Fibroblast of lung (primary cell): Measurements from ENCODE around the gene TMEM82. TPM values are rescaled to one million over a fixed set of nuclear protein-coding genes. Genes with fewer than 3 reads are reported as not detected.

ENCODE experiments used
- DNase-seq, 2 donors: peaks; one replicate each; pipeline versions ENCODE4 v3.0.0 to v3.0.0-alpha.2; 2010; ENCODE audit warnings: low read depth in 2 of 2
- H2AFZ ChIP-seq: 2 replicates; pipeline ENCODE4 v1.5.1; 2012; ENCODE audit warnings: low read length, control low read depth, inconsistent platforms
- H3K27ac ChIP-seq: 2 replicates; pipeline ENCODE4 v1.5.1; 2011; ENCODE audit warnings: low read length, control low read depth; ENCODE audit not compliant: insufficient read depth
- H3K27me3 ChIP-seq: 2 replicates; pipeline ENCODE4 v1.5.1; 2011; ENCODE audit warnings: mild to moderate bottlenecking, low read length; ENCODE audit not compliant: control insufficient read depth, insufficient read depth
- H3K36me3 ChIP-seq: 2 replicates; pipeline ENCODE4 v1.5.1; 2011; ENCODE audit warnings: low read length; ENCODE audit not compliant: control insufficient read depth, insufficient read depth
- H3K4me1 ChIP-seq: 2 replicates; pipeline ENCODE4 v1.5.1; 2011; ENCODE audit warnings: low read length; ENCODE audit not compliant: control insufficient read depth, insufficient read depth; ENCODE audit errors: extremely low read depth
- H3K4me2 ChIP-seq: 2 replicates; pipeline ENCODE4 v1.5.1; 2011; ENCODE audit warnings: low read length, control low read depth; ENCODE audit not compliant: insufficient read depth; ENCODE audit errors: extremely low read depth
- H3K4me3 ChIP-seq, 4 experiments: fragments of 200-600 bp in 1 of 4; sonication (generic) in 1 of 4; replicated peaks in 1 of 4; 2 replicates each; pipeline ENCODE4 v1.5.1; 2011 to 2016; ENCODE audit warnings: low read length in 4 of 4, low read depth in 3 of 4, mild to moderate bottlenecking in 3 of 4, control low read depth in 2 of 4, inconsistent platforms in 1 of 4, mixed read lengths in 1 of 4; ENCODE audit not compliant: insufficient read depth in 1 of 4; ENCODE audit errors: control extremely low read depth in 1 of 4
- H3K79me2 ChIP-seq: 2 replicates; pipeline ENCODE4 v1.5.1; 2012; ENCODE audit warnings: mild to moderate bottlenecking, low read length, inconsistent platforms; ENCODE audit not compliant: control insufficient read depth, insufficient read depth
- H3K9ac ChIP-seq: 2 replicates; pipeline ENCODE4 v1.5.1; 2011; ENCODE audit warnings: mild to moderate bottlenecking, low read length, control low read depth; ENCODE audit not compliant: insufficient read depth
- H3K9me3 ChIP-seq: 2 replicates; pipeline ENCODE4 v1.5.1; 2012; ENCODE audit warnings: low read depth, low read length; ENCODE audit not compliant: control insufficient read depth, insufficient read depth
- H4K20me1 ChIP-seq: 2 replicates; pipeline ENCODE4 v1.5.1; 2011; ENCODE audit warnings: low read length; ENCODE audit not compliant: control insufficient read depth, insufficient read depth; ENCODE audit errors: extremely low read depth
- EZH2 ChIP-seq: IDR thresholded peaks from 2 replicates; pipeline ENCODE4 v1.5.1; 2012; ENCODE audit warnings: low read length, control low read depth, mild to moderate bottlenecking; ENCODE audit errors: missing control alignments
- polyA plus RNA-seq, 2 donors: library from polyadenylated mRNA; depleted of rRNA in 1 of 2; stranded (reverse) in 1 of 2; unstranded in 1 of 2; fragments of >200 nt; gene quantifications; 2 replicates each; pipeline ENCODE4 v1.2.1, GENCODE V29; 2011 to 2012; ENCODE audit warnings: missing spikeins in 1 of 2
- total RNA-seq: library from RNA; depleted of rRNA; stranded (reverse); fragments of >200 nt; gene quantifications from 2 replicates; pipeline ENCODE4 v1.2.1, GENCODE V29; 2014
- TF ChIP-seq, protein P1 (sequence below), 2 donors: IDR thresholded peaks in 1 of 2; conservative IDR thresholded peaks in 1 of 2; 1 replicate in 1 of 2; 2 replicates in 1 of 2; pipeline ENCODE4 v1.5.1; 2011 to 2012; ENCODE audit warnings: low read length in 2 of 2, control low read depth in 1 of 2, inconsistent platforms in 1 of 2, low read depth in 1 of 2, mild to moderate bottlenecking in 1 of 2

Gene TMEM82
- total and polyA plus RNA-seq, 2 donors (not counting 1 experiment from before 2014, with no cell fraction given), result not detected

DNA sequence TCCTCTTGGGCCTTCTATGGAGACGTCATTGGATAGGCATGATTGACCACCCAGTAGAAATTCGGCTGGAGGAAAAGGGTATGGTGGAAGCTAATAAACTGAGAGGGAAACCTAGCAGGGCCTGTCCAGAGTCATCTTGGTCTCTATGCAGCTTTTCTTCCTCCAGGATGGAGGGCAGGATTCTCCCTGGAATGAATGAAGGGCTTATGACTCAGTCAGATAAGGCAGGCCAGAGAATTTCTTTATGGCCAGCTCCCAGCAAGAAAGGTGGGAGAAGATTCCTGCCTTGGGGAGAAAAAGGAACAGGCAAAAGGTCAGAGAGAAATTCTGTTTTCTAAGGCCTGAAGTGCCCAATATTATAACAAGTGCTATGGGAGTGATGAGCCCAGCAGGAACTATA, 33.4 kb downstream of the TMEM82 start:
- H3K9ac ChIP-seq, result no peak overlapping the region
- H3K4me3 ChIP-seq, result no peak overlapping the region
- no peaks in the 10 kb centered on the region for H3K27me3 ChIP-seq
- H3K36me3 ChIP-seq, result peaks cover 4% of the 10 kb centered on the region
- no peak overlapping the region for H3K27ac ChIP-seq
- no peaks in the 10 kb centered on the region for H3K79me2 ChIP-seq
- no peak overlapping the region for H3K4me2 ChIP-seq
- H3K9me3 ChIP-seq, result no peaks in the 10 kb centered on the region
- H3K4me1 ChIP-seq, result no peaks in the 10 kb centered on the region
- no peaks in the 10 kb centered on the region for H4K20me1 ChIP-seq
- H2AFZ ChIP-seq, result no peak overlapping the region
- TF ChIP-seq, protein P1, sequence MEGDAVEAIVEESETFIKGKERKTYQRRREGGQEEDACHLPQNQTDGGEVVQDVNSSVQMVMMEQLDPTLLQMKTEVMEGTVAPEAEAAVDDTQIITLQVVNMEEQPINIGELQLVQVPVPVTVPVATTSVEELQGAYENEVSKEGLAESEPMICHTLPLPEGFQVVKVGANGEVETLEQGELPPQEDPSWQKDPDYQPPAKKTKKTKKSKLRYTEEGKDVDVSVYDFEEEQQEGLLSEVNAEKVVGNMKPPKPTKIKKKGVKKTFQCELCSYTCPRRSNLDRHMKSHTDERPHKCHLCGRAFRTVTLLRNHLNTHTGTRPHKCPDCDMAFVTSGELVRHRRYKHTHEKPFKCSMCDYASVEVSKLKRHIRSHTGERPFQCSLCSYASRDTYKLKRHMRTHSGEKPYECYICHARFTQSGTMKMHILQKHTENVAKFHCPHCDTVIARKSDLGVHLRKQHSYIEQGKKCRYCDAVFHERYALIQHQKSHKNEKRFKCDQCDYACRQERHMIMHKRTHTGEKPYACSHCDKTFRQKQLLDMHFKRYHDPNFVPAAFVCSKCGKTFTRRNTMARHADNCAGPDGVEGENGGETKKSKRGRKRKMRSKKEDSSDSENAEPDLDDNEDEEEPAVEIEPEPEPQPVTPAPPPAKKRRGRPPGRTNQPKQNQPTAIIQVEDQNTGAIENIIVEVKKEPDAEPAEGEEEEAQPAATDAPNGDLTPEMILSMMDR (conservative IDR thresholded peaks at IDR 0.05 in 1 of 2, IDR thresholded peaks at IDR 0.05 in 1 of 2; ENCODE audit: low read depth in 1 of 2, low read length in 2 of 2), result no peak
- peak in 1 of 2 donors; percentile 66 for DNase-seq

DNA sequence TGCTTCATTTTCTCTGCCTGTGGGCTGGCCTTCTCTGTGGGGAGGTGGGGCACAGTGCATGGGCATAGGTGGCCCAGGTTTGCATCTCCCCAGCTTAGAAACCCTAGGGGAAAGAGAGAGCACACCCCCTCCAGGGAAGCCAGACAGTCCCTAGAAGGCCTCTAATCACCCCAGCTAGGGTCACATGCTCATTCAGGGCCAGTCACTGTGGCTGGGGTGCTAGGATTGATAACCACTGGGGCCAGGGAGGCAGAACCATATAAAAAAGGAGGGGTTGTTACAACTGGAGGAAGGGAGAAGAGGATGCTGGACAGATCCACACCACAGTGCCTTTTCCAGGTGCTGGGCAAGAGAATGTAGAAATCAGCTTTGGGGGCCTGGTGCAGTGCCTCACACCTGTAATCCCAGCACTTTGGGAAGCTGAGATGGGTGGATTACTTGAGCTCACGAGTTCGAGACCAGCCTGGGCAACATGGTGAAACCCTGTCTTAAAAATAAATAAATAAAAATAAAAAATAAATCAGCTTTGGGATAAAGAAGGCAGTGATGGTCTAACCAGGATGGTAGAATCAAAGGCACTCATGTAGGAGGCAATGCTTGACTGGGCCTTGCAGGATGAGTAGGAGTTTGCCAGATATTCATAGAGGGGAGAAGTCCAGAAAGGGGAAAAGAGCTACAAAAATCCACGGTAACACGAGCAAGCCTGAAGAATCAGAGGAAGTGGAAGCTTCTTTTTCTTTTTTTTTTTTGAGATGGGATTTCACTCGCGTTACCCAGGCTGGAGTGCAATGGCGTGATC, 35.8 kb downstream of the TMEM82 start:
- H3K27me3 ChIP-seq, result no peaks in the 10 kb centered on the region
- H3K27ac ChIP-seq, result no peak overlapping the region
- no peak overlapping the region for H3K4me3 ChIP-seq
- no peaks in the 10 kb centered on the region for H4K20me1 ChIP-seq
- no peak overlapping the region for H3K4me2 ChIP-seq
- no peaks in the 10 kb centered on the region for H3K4me1 ChIP-seq
- H3K9ac ChIP-seq, result no peak overlapping the region
- H3K36me3 ChIP-seq, result peaks cover 2% of the 10 kb centered on the region
- H3K79me2 ChIP-seq, result no peaks in the 10 kb centered on the region
- no peak overlapping the region for H2AFZ ChIP-seq
- TF ChIP-seq EZH2, result no peak
- TF ChIP-seq, protein P1 (conservative IDR thresholded peaks at IDR 0.05 in 1 of 2, IDR thresholded peaks at IDR 0.05 in 1 of 2; ENCODE audit: low read depth in 1 of 2, low read length in 2 of 2), result no peak
- H3K9me3 ChIP-seq, result no peaks in the 10 kb centered on the region
- no peak for DNase-seq

DNA sequence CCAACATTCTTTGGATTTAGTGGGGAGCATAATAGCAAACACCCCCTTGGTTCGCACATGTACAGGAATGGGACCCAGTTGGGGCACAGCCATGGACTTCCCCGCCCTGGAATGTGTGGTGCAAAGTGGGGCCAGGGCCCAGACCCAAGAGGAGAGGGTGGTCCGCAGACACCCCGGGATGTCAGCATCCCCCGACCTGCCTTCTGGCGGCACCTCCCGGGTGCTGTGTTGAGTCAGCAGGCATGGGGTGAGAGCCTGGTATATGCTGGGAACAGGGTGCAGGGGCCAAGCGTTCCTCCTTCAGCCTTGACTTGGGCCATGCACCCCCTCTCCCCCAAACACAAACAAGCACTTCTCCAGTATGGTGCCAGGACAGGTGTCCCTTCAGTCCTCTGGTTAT, 43.4 kb downstream of the TMEM82 start:
- Histone ChIP-seq H3K27me3 (no peaks in the 10 kb centered on the region), H3K79me2 (no peaks in the 10 kb centered on the region), H3K4me1 (peaks cover 4% of the 10 kb centered on the region), H3K4me3 (no peak overlapping the region), H3K27ac (no peak overlapping the region), H3K9ac (no peak overlapping the region), H4K20me1 (no peaks in the 10 kb centered on the region), H3K4me2 (no peak overlapping the region), H2AFZ (no peak overlapping the region), H3K9me3 (no peaks in the 10 kb centered on the region), H3K36me3 (no peaks in the 10 kb centered on the region)
- no peak for DNase-seq
- TF ChIP-seq EZH2, result no peak
- TF ChIP-seq, protein P1 (conservative IDR thresholded peaks at IDR 0.05 in 1 of 2, IDR thresholded peaks at IDR 0.05 in 1 of 2; ENCODE audit: low read depth in 1 of 2, low read length in 2 of 2), result no peak
